CD8-positive, alpha-beta memory T cell (primary cell): ENCODE measurements around the gene ECI2. TPM values are rescaled to one million over a fixed set of nuclear protein-coding genes. Genes with fewer than 3 reads are reported as not detected.

Experiments used
- CTCF ChIA-PET: fragments of 350-600 bp; sonication (Branson Sonifier 250); formaldehyde crosslinking; loops from one replicate; lab custom pipeline; 2021; ENCODE audit warnings: antibody characterized with exemption; lab: Charles Lee
- POLR2A ChIA-PET: fragments of 350-600 bp; sonication (Branson Sonifier 250); formaldehyde crosslinking; loops from one replicate; lab custom pipeline; 2021; ENCODE audit warnings: antibody characterized with exemption; lab: Charles Lee
- DNase-seq, 5 donors: peaks; one replicate each; pipeline versions ENCODE4 v3.0.0 to v3.0.0-alpha.2; 2020 to 2022; ENCODE audit warnings: mixed read lengths in 1 of 5
- H3K27ac ChIP-seq: one replicate; pipeline ENCODE4 v1.7.0; 2013; ENCODE audit warnings: low read depth, mild to moderate bottlenecking, low read length, moderate library complexity
- H3K27me3 ChIP-seq: 2 replicates; pipeline ENCODE4 v1.7.0; 2013; ENCODE audit warnings: low read length, mild to moderate bottlenecking; ENCODE audit not compliant: insufficient read depth, poor library complexity, severe bottlenecking
- H3K36me3 ChIP-seq: 2 replicates; pipeline ENCODE4 v1.7.0; 2013; ENCODE audit warnings: mild to moderate bottlenecking, low read length, moderate library complexity; ENCODE audit not compliant: insufficient read depth
- H3K4me1 ChIP-seq: 2 replicates; pipeline ENCODE4 v1.7.0; 2013; ENCODE audit warnings: mild to moderate bottlenecking, low read length, moderate library complexity; ENCODE audit not compliant: insufficient read depth
- H3K4me3 ChIP-seq: 2 replicates; pipeline ENCODE4 v1.7.0; 2013; ENCODE audit warnings: mild to moderate bottlenecking, low read length
- H3K9me3 ChIP-seq: 2 replicates; pipeline ENCODE4 v1.7.0; 2013; ENCODE audit warnings: mild to moderate bottlenecking, low read length
- H3K27ac Mint-ChIP-seq, 8 donors: one replicate each; pipeline ENCODE4 v1.8.0; 2020 to 2021; ENCODE audit warnings: mixed read lengths in 8 of 8, mild to moderate bottlenecking in 6 of 8, inconsistent platforms in 3 of 8, moderate library complexity in 3 of 8
- H3K27me3 Mint-ChIP-seq, 2 donors: one replicate each; pipeline ENCODE4 v1.8.0; 2020 to 2021; ENCODE audit warnings: mixed read lengths in 2 of 2, mild to moderate bottlenecking in 1 of 2, moderate library complexity in 1 of 2
- H3K36me3 Mint-ChIP-seq, 3 donors: one replicate each; pipeline ENCODE4 v1.8.0; 2020 to 2021; ENCODE audit warnings: mixed read lengths in 3 of 3, inconsistent platforms in 1 of 3, mild to moderate bottlenecking in 1 of 3
- H3K4me1 Mint-ChIP-seq, 3 donors: one replicate each; pipeline ENCODE4 v1.8.0; 2020 to 2021; ENCODE audit warnings: mixed read lengths in 3 of 3, inconsistent platforms in 1 of 3, mild to moderate bottlenecking in 1 of 3
- H3K4me3 Mint-ChIP-seq, 7 donors: one replicate each; pipeline ENCODE4 v1.8.0; 2020 to 2021; ENCODE audit warnings: mixed read lengths in 7 of 7, mild to moderate bottlenecking in 6 of 7, moderate library complexity in 4 of 7, inconsistent platforms in 2 of 7
- H3K9me3 Mint-ChIP-seq, 5 donors: one replicate each; pipeline ENCODE4 v1.8.0; 2020 to 2022; ENCODE audit warnings: mixed read lengths in 5 of 5, mild to moderate bottlenecking in 3 of 5, moderate library complexity in 2 of 5, inconsistent platforms in 1 of 5
- polyA plus RNA-seq: library from polyadenylated mRNA; unstranded; fragments of 300-500 nt; fragmentation: Illumina TruSeq; gene quantifications from one replicate; pipeline ENCODE4 v1.2.3, GENCODE V29; 2021
- total RNA-seq, 2 experiments: library from RNA; stranded (reverse); gene quantifications; one replicate each; pipeline ENCODE4 v1.2.3, GENCODE V29; 2021

The ECI2 gene
- total and polyA plus RNA-seq, 3 experiments from 2014 or later, result 28.7 to 84.3 (median 29.5) TPM

DNA sequence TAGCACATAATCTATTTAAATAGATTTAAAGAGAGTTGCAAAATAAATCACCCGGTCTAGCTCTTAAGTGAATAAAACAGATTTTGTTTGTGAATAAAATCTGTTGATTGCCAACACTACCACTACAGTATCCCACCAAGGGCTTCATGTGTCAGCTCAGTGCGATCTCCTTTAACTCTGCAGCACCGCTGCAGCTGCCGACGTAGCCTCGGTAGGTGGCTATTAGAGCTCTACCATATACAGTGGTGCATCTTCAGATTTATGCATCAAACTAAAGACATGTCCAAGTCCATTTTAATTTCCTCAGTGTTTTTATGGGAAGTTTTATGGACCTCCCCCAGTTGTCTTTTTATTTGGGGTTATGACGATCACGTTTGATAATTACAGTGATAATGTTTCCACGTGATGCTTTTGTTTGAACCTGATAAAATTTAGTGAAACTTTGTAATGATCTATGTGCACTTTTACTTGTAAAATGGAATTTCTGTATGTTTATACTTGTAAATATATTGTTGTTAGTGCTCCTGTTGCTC lies 26.7 kb downstream of the ECI2 start:
- ChIA-PET CTCF (no interaction called here), POLR2A (no interaction called here)
- Mint-ChIP-seq H3K4me1 (no peaks in the 10 kb centered on the region), H3K27ac (no peak overlapping the region), H3K36me3 (peaks cover 0 to 13% (median 2%) of the 10 kb centered on the region in 3 donors), H3K4me3 (no peak overlapping the region), H3K27me3 (peaks cover 1 to 8% of the 10 kb centered on the region in 2 donors), H3K9me3 (peaks cover 12 to 16% (median 14%) of the 10 kb centered on the region in 5 donors)
- no peaks in the 10 kb centered on the region for H3K4me1 ChIP-seq
- no peaks in the 10 kb centered on the region for H3K27me3 ChIP-seq
- H3K9me3 ChIP-seq, result no peaks in the 10 kb centered on the region
- no peak overlapping the region for H3K4me3 ChIP-seq
- H3K27ac ChIP-seq, result no peak overlapping the region
- no peak for DNase-seq
- no peaks in the 10 kb centered on the region for H3K36me3 ChIP-seq

- Histone ChIP-seq H3K27ac (no peak overlapping the region), H3K4me1 (no peaks in the 10 kb centered on the region), H3K9me3 (no peaks in the 10 kb centered on the region), H3K4me3 (no peak overlapping the region), H3K36me3 (no peaks in the 10 kb centered on the region), H3K27me3 (no peaks in the 10 kb centered on the region)
- DNase-seq, result no peak
- ChIA-PET POLR2A (no interaction called here), CTCF (no interaction called here)
- Mint-ChIP-seq H3K9me3 (peaks cover 8 to 10% (median 9%) of the 10 kb centered on the region in 5 donors), H3K27ac (no peak overlapping the region), H3K4me1 (no peaks in the 10 kb centered on the region), H3K27me3 (peaks cover 1 to 8% of the 10 kb centered on the region in 2 donors), H3K4me3 (no peak overlapping the region), H3K36me3 (peaks cover 0 to 8% (median 0%) of the 10 kb centered on the region in 3 donors)
Measured at GRCh38 chr6:4107873-4108272, 27.5 kb downstream of the ECI2 start.

GRCh38 chr6:4105980-4106536 lies 29.3 kb downstream of the ECI2 start:
- ChIA-PET CTCF (no interaction called here), POLR2A (no interaction called here)
- H3K36me3 Mint-ChIP-seq, result no peaks in the 10 kb centered on the region
- no peaks in the 10 kb centered on the region for H3K9me3 Mint-ChIP-seq
- peak overlapping the region in 1 of 8 donors; percentile 1 for H3K27ac Mint-ChIP-seq
- H3K36me3 ChIP-seq, result no peaks in the 10 kb centered on the region
- no peak overlapping the region for H3K27ac ChIP-seq
- H3K4me3 ChIP-seq, result no peak overlapping the region
- DNase-seq, result no peak
- H3K27me3 Mint-ChIP-seq, result peaks cover 3 to 4% of the 10 kb centered on the region in 2 donors
- H3K4me3 Mint-ChIP-seq, result no peak overlapping the region
- H3K4me1 Mint-ChIP-seq, result no peaks in the 10 kb centered on the region
- no peaks in the 10 kb centered on the region for H3K27me3 ChIP-seq
- H3K9me3 ChIP-seq, result no peaks in the 10 kb centered on the region
- H3K4me1 ChIP-seq, result no peaks in the 10 kb centered on the region

DNA sequence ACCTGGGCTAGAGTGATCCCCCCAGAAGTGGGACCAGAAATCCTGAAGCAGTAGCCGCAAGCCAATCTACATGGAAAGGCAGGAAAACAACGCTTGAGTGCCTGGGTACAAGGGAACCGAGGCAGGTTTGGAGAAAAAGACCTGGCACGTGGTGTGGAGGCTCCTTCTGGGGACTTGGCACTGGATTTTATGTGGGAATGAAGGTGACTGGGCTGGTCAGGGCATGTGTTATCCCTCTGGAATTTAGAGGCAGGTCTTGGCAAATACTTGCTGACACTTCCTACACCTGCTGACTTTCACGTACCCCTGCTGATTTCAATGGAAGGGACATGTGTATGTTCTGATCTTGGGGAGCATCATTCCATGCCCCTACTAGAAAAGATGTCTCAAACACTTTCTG lies 31.4 kb downstream of the ECI2 start:
- Histone ChIP-seq H3K27ac (no peak overlapping the region), H3K27me3 (no peaks in the 10 kb centered on the region), H3K4me1 (no peaks in the 10 kb centered on the region), H3K9me3 (no peaks in the 10 kb centered on the region), H3K36me3 (no peaks in the 10 kb centered on the region), H3K4me3 (no peak overlapping the region)
- no peaks in the 10 kb centered on the region for H3K36me3 Mint-ChIP-seq
- no peak overlapping the region for H3K27ac Mint-ChIP-seq
- no peaks in the 10 kb centered on the region for H3K9me3 Mint-ChIP-seq
- peaks cover 4% of the 10 kb centered on the region in 2 donors for H3K27me3 Mint-ChIP-seq
- no peak overlapping the region for H3K4me3 Mint-ChIP-seq
- no peaks in the 10 kb centered on the region for H3K4me1 Mint-ChIP-seq
- CTCF ChIA-PET, result no interaction called here
- POLR2A ChIA-PET, result no interaction called here
- DNase-seq, result no peak

- H3K36me3 ChIP-seq, result no peaks in the 10 kb centered on the region
- Mint-ChIP-seq H3K4me3 (no peak overlapping the region), H3K36me3 (no peaks in the 10 kb centered on the region), H3K27me3 (peaks cover 4% of the 10 kb centered on the region in 2 donors), H3K4me1 (no peaks in the 10 kb centered on the region), H3K27ac (no peak overlapping the region), H3K9me3 (no peaks in the 10 kb centered on the region)
- POLR2A ChIA-PET, result no interaction called here
- H3K9me3 ChIP-seq, result no peaks in the 10 kb centered on the region
- DNase-seq, result no peak
- H3K27me3 ChIP-seq, result no peaks in the 10 kb centered on the region
- no peak overlapping the region for H3K4me3 ChIP-seq
- no peak overlapping the region for H3K27ac ChIP-seq
- CTCF ChIA-PET, result no interaction called here
- no peaks in the 10 kb centered on the region for H3K4me1 ChIP-seq
Measured at GRCh38 chr6:4102687-4103244, 32.6 kb downstream of the ECI2 start.

- no peaks in the 10 kb centered on the region for H3K4me1 Mint-ChIP-seq
- peaks cover 4% of the 10 kb centered on the region in 2 donors for H3K27me3 Mint-ChIP-seq
- POLR2A ChIA-PET, result no interaction called here
- Histone ChIP-seq H3K9me3 (no peaks in the 10 kb centered on the region), H3K4me1 (no peaks in the 10 kb centered on the region), H3K36me3 (no peaks in the 10 kb centered on the region), H3K27me3 (no peaks in the 10 kb centered on the region), H3K4me3 (no peak overlapping the region), H3K27ac (no peak overlapping the region)
- no peaks in the 10 kb centered on the region for H3K9me3 Mint-ChIP-seq
- CTCF ChIA-PET, result no interaction called here
- no peak overlapping the region for H3K27ac Mint-ChIP-seq
- DNase-seq, result no peak
- no peak overlapping the region for H3K4me3 Mint-ChIP-seq
- H3K36me3 Mint-ChIP-seq, result no peaks in the 10 kb centered on the region
Measured at GRCh38 chr6:4101298-4101697, 34.1 kb downstream of the ECI2 start.

GRCh38 chr6:4100655-4101054 lies 34.7 kb downstream of the ECI2 start:
- Mint-ChIP-seq H3K36me3 (no peaks in the 10 kb centered on the region), H3K9me3 (no peaks in the 10 kb centered on the region), H3K4me3 (no peak overlapping the region), H3K27ac (peak overlapping the region in 1 of 8 donors; percentile 3), H3K27me3 (peaks cover 4% of the 10 kb centered on the region in 2 donors), H3K4me1 (no peaks in the 10 kb centered on the region)
- ChIA-PET POLR2A (no interaction called here), CTCF (no interaction called here)
- Histone ChIP-seq H3K4me1 (no peaks in the 10 kb centered on the region), H3K27me3 (no peaks in the 10 kb centered on the region), H3K9me3 (no peaks in the 10 kb centered on the region), H3K36me3 (no peaks in the 10 kb centered on the region), H3K27ac (no peak overlapping the region), H3K4me3 (no peak overlapping the region)
- DNase-seq, result no peak

DNA sequence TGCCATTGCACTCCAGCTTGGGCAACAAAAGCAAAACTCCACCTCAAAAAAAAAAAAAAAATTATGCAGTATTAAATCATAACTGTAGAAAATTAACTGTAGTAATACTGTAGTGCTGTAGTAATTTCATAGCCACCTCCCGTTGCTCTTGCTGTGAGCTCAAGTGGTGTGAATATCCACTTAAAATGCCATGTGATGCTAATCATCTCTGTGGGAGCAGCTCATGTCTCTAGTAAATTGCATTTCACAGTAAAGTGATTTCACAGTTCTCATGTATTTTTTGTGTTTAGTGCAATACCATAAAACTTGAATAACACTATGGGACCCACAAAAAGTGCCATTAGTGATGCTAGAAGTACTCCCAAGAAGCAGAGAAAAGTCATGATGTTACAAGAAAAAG lies 42.1 kb downstream of the ECI2 start:
- H3K27ac ChIP-seq, result no peak overlapping the region
- H3K9me3 ChIP-seq, result no peaks in the 10 kb centered on the region
- no peak overlapping the region for H3K27ac Mint-ChIP-seq
- no peaks in the 10 kb centered on the region for H3K27me3 ChIP-seq
- no peaks in the 10 kb centered on the region for H3K4me1 ChIP-seq
- no peaks in the 10 kb centered on the region for H3K9me3 Mint-ChIP-seq
- H3K4me3 Mint-ChIP-seq, result no peak overlapping the region
- H3K36me3 ChIP-seq, result no peaks in the 10 kb centered on the region
- no peaks in the 10 kb centered on the region for H3K36me3 Mint-ChIP-seq
- H3K4me3 ChIP-seq, result no peak overlapping the region
- ChIA-PET POLR2A (no interaction called here), CTCF (interaction anchor here (0.6 kb wide), 1 partner anchor 160 kb away, joined by 3 read pairs; no protein-coding TSS in a partner anchor)
- peaks cover 3 to 6% of the 10 kb centered on the region in 2 donors for H3K27me3 Mint-ChIP-seq
- H3K4me1 Mint-ChIP-seq, result no peaks in the 10 kb centered on the region
- DNase-seq, result no peak
